Measurements from ENCODE around the gene BMP2K.

The BMP2K gene

DNA sequence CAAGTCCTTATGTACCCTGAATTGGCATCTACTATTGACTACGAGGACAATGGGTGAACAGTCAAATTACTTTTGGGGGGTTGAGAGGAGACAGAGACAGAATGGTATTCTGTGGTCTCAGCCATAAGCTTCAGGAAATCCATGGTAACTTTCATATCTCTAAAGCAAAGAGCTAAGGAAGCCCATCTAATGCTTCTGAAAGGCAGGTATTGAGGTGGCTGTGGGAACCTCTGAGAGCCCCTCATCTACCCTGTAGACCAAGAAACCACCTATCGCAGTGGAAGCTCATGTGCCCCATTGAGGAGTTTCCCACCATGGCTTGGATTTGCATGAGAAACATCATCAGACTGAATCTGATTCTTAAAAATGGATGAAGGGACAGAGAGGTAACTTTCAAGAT is 23.1 kb upstream of the BMP2K start:
- no peak for TF ChIP-seq JUND (IDR thresholded peaks at IDR 0.05; ENCODE audit: low read depth)
- no peak for DNase-seq (ENCODE audit: low read depth in 1 of 2, low spot score in 1 of 2)
- in situ Hi-C loops (cut with HindIII; ENCODE audit: low pct_unique_long_range_greater_than_20kb, low sequenced_read_pairs) = no loop called here

GRCh38 chr4:78754872-78755271 is 21.3 kb upstream of the BMP2K start:
- in situ Hi-C loops (cut with HindIII; ENCODE audit: low pct_unique_long_range_greater_than_20kb, low sequenced_read_pairs) = no loop called here
- TF ChIP-seq JUND (IDR thresholded peaks at IDR 0.05; ENCODE audit: low read depth) = no peak
- DNase-seq (ENCODE audit: low read depth in 1 of 2, low spot score in 1 of 2) = no peak

GRCh38 chr4:78756137-78756536 is 20.0 kb upstream of the BMP2K start:
- TF ChIP-seq JUND (IDR thresholded peaks at IDR 0.05; ENCODE audit: low read depth) = no peak
- no peak for DNase-seq (ENCODE audit: low read depth in 1 of 2, low spot score in 1 of 2)
- in situ Hi-C loops (cut with HindIII; ENCODE audit: low pct_unique_long_range_greater_than_20kb, low sequenced_read_pairs) = no loop called here

GRCh38 chr4:78756776-78757175 is 19.4 kb upstream of the BMP2K start:
- no peak for TF ChIP-seq JUND (IDR thresholded peaks at IDR 0.05; ENCODE audit: low read depth)
- in situ Hi-C loops (cut with HindIII; ENCODE audit: low pct_unique_long_range_greater_than_20kb, low sequenced_read_pairs) = no loop called here

DNA sequence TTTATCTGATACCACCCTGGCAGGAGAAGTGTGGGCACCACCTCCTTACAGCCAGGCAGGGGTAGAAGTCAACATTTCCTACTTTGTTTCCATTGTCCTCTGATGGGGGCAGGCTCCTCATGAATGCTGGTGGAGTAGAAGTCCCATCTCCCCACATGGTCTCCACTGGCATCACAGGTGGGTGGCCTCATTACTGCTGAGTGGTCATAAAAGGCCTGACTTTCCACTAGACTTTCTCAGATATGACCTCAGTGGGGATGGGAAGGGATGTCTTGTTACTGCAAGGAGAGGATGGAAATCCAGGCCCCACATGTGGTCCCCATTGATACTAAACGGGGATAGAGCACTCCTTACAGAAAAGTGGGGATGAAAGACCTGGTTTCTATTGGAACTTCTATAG is 18.6 kb upstream of the BMP2K start:
- DNase-seq (ENCODE audit: low read depth in 1 of 2, low spot score in 1 of 2) = no peak
- in situ Hi-C loops (cut with HindIII; ENCODE audit: low pct_unique_long_range_greater_than_20kb, low sequenced_read_pairs) = no loop called here
- no peak for TF ChIP-seq JUND (IDR thresholded peaks at IDR 0.05; ENCODE audit: low read depth)

More at GRCh38 chr4:78756776-78757175, 19.4 kb upstream of the BMP2K start:
- no peak for DNase-seq (ENCODE audit: low read depth in 1 of 2, low spot score in 1 of 2)

DNA sequence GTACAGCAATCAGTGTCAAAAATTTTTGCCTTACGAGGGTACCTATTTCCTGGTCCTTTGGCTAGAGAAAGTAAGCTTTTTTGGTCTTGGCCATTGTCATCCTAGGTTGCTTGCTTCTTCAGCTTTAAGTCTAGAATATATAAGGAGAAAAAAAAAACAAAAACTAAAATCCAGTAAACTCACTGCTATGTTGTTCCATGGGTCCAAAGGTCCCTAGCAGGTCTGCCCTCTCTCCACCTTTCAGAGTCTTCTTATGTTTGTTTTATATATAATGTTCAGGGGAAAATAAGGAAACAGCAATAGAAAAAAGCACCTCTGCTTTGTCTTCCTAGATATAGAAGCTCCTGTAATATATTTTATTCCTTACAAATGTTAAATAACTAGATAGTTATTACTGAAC is 18.1 kb upstream of the BMP2K start:
- in situ Hi-C loops (cut with HindIII; ENCODE audit: low pct_unique_long_range_greater_than_20kb, low sequenced_read_pairs) = no loop called here
- TF ChIP-seq JUND (IDR thresholded peaks at IDR 0.05; ENCODE audit: low read depth) = no peak
- no peak for DNase-seq (ENCODE audit: low read depth in 1 of 2, low spot score in 1 of 2)

DNA sequence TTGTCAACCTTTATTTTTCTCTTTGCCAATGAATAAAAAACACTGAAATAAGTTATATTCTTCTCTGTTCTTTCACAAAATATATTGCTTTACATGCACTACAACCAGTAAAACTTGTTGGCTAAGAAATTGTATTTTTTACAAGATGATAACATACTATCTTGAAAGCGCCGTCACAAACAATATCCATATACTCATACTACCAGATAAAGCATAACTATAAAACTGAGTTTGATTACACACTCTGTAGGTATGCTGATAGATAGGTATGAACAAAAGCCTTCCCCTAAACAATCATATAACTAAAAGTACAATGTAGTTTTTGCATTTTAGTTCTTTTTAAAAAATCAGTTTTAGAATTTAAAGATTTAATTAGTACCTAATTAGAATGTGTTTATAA is 13.6 kb upstream of the BMP2K start:
- no peak for TF ChIP-seq JUND (IDR thresholded peaks at IDR 0.05; ENCODE audit: low read depth)
- no peak for DNase-seq (ENCODE audit: low read depth in 1 of 2, low spot score in 1 of 2)
- in situ Hi-C loops (cut with HindIII; ENCODE audit: low pct_unique_long_range_greater_than_20kb, low sequenced_read_pairs) = no loop called here

GRCh38 chr4:78763251-78763650 is 12.9 kb upstream of the BMP2K start:
- no peak for TF ChIP-seq JUND (IDR thresholded peaks at IDR 0.05; ENCODE audit: low read depth)
- no peak for DNase-seq (ENCODE audit: low read depth in 1 of 2, low spot score in 1 of 2)
- in situ Hi-C loops (cut with HindIII; ENCODE audit: low pct_unique_long_range_greater_than_20kb, low sequenced_read_pairs) = no loop called here

- TF ChIP-seq JUND (IDR thresholded peaks at IDR 0.05; ENCODE audit: low read depth) = no peak
- in situ Hi-C loops (cut with HindIII; ENCODE audit: low pct_unique_long_range_greater_than_20kb, low sequenced_read_pairs) = no loop called here
- DNase-seq (ENCODE audit: low read depth in 1 of 2, low spot score in 1 of 2) = no peak
Measured at GRCh38 chr4:78763763-78764387, 12.3 kb upstream of the BMP2K start.

DNA sequence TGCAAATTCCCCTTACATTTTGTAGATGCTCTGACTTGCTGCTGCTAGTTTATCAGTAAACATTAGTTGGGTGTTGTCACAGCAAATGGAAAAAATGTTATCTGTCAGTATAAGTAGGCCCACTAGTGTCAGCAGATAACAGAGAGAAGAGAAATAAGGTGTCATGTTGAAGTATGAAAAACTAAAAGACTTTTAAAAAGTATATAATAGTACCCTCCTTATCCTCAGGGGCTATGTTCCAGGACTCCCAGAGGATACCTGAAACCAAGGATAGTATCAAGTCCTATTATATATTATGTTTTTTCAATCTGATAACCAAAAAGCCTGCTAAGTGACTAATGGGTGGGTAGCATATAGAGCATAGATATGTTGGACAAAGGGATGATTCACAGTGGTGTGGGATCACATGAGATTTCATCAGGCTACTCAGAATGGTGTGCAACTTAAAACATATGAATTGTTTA is 11.6 kb upstream of the BMP2K start:
- in situ Hi-C loops (cut with HindIII; ENCODE audit: low pct_unique_long_range_greater_than_20kb, low sequenced_read_pairs) = no loop called here
- no peak for TF ChIP-seq JUND (IDR thresholded peaks at IDR 0.05; ENCODE audit: low read depth)
- DNase-seq (ENCODE audit: low read depth in 1 of 2, low spot score in 1 of 2) = no peak

DNA sequence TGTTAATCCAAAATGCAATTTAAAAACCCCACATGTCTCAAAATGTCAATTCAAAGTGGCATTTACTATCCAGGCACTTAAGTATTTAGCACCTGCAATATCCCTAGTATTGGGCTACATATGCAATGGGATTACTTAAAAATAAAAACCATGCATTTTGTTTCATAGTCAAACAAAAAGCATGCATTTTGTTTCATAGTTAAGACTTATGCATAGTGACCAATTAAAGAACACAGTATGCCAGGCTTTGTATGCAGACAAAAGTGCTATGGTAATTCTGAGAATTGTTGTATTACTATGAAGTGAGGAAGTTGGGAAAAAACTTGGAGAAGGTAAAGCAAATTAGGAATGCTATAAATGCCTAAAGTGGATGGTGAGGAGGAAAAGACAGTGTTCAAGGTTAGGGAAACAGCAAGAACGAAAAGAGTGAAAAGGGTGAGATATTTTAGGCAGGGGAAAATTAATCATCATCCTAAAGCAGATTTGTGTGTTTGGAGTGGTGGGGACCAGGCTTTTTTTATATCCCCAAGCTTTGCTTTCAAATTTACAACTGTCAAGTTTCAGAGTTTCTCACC is 10.6 kb upstream of the BMP2K start:
- no peak for TF ChIP-seq JUND (IDR thresholded peaks at IDR 0.05; ENCODE audit: low read depth)
- in situ Hi-C loops (cut with HindIII; ENCODE audit: low pct_unique_long_range_greater_than_20kb, low sequenced_read_pairs) = no loop called here
- DNase-seq (ENCODE audit: low read depth in 1 of 2, low spot score in 1 of 2) = no peak

- in situ Hi-C loops (cut with HindIII; ENCODE audit: low pct_unique_long_range_greater_than_20kb, low sequenced_read_pairs) = no loop called here
- TF ChIP-seq JUND (IDR thresholded peaks at IDR 0.05; ENCODE audit: low read depth) = no peak
- DNase-seq (ENCODE audit: low read depth in 1 of 2, low spot score in 1 of 2) = no peak
Measured at GRCh38 chr4:78766026-78766425, 10.1 kb upstream of the BMP2K start.

- in situ Hi-C loops (cut with HindIII; ENCODE audit: low pct_unique_long_range_greater_than_20kb, low sequenced_read_pairs) = no loop called here
- no peak for TF ChIP-seq JUND (IDR thresholded peaks at IDR 0.05; ENCODE audit: low read depth)
- DNase-seq (ENCODE audit: low read depth in 1 of 2, low spot score in 1 of 2) = no peak
Measured at GRCh38 chr4:78766650-78767049, 9.5 kb upstream of the BMP2K start.

DNA sequence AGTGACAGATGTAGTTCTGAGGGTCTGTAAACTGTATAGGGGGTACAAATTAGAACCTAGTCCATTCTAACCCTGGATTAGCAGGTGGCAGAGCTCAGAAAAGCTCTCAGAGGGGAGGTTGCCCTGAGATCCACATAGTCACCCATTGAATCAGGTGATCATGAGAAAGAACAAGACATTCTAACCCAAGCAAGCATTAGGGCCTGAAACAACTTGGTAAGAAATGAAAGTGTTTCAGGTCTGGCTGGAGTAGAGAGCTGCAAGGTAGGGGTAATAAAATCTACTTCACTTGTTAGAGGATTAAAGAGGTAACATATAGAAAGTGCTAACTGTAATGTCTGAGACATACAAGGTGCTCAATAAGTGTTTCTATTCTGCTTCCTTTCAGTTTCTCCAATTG is 8.8 kb upstream of the BMP2K start:
- in situ Hi-C loops (cut with HindIII; ENCODE audit: low pct_unique_long_range_greater_than_20kb, low sequenced_read_pairs) = no loop called here
- TF ChIP-seq JUND (IDR thresholded peaks at IDR 0.05; ENCODE audit: low read depth) = no peak
- no peak for DNase-seq (ENCODE audit: low read depth in 1 of 2, low spot score in 1 of 2)

Data from T47D (cell line).